ENCODE results near the gene FGF12.

DNA sequence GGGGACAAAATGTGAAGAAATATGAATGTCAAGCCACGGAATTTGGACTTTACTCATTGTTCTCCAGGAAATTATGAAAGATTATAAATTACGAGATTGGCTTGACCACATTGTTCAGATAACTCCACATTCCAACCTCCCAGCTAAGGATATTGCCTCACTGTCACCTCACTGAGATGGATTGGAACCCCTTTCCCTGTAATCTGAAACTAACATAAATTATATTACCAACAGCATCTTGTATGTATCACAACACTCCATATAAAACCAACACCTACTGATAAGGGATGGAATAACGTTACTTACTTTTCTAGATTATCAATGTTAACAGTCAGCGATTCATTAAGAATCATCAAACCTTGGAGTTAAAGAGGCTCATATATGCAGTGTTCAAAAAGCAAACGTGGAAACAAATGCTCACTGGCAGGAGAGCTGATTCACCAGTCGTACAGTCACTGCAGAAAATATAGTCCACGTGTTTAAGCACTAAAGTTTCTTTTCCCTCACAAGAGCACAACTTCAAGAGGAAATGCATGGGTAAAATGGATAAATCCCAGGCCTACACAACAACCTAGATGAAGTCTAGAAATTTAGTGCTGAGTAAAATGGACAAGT is 451.5 kb downstream of the FGF12 start:
- TF ChIP-seq SUZ12 (IDR thresholded peaks at IDR 0.05; ENCODE audit: extremely low read depth, insufficient read depth, insufficient read length) (no peak), ZNF274 (IDR thresholded peaks at IDR 0.05; ENCODE audit: low read depth, low read length) (no peak)
